Osteoblast (primary cell): ENCODE data around the gene CALD1. TPM values are rescaled to one million over a fixed set of nuclear protein-coding genes. Genes with fewer than 3 reads are reported as not detected.

Source experiments
- DNase-seq: peaks from one replicate; pipeline ENCODE4 v3.0.0; 2011; ENCODE audit warnings: low spot score, mixed read lengths; ENCODE audit not compliant: insufficient read length; ENCODE audit errors: missing footprints
- H2AFZ ChIP-seq: 2 replicates; pipeline ENCODE4 v1.6.0; 2011; ENCODE audit warnings: mild to moderate bottlenecking, low read length
- H3K27ac ChIP-seq: 2 replicates; pipeline ENCODE4 v1.5.1; 2011; ENCODE audit warnings: mild to moderate bottlenecking, low read depth, low read length, moderate library complexity
- H3K27me3 ChIP-seq: 2 replicates; pipeline ENCODE4 v1.6.0; 2012; ENCODE audit warnings: mild to moderate bottlenecking, control low read depth, inconsistent platforms, low read length, moderate library complexity; ENCODE audit not compliant: insufficient read depth
- H3K36me3 ChIP-seq: 2 replicates; pipeline ENCODE4 v1.5.1; 2011; ENCODE audit warnings: mild to moderate bottlenecking, low read length, control low read depth, moderate library complexity; ENCODE audit not compliant: insufficient read depth
- H3K4me1 ChIP-seq: 2 replicates; pipeline ENCODE4 v1.5.1; 2011; ENCODE audit warnings: mild to moderate bottlenecking, low read length, control low read depth, moderate library complexity; ENCODE audit not compliant: insufficient read depth
- H3K4me2 ChIP-seq: 2 replicates; pipeline ENCODE4 v1.6.0; 2011; ENCODE audit warnings: mild to moderate bottlenecking, low read length; ENCODE audit not compliant: insufficient read depth
- H3K4me3 ChIP-seq: fragments of 200-600 bp; sonication (generic); 3 replicates; pipeline ENCODE4 v1.5.1; 2012; ENCODE audit warnings: mild to moderate bottlenecking, low read length, inconsistent platforms; ENCODE audit not compliant: insufficient read depth
- H3K79me2 ChIP-seq: 2 replicates; pipeline ENCODE4 v1.6.0; 2012; ENCODE audit warnings: mild to moderate bottlenecking, low read length, control low read depth, inconsistent platforms; ENCODE audit not compliant: insufficient read depth
- H3K9me3 ChIP-seq: 2 replicates; pipeline ENCODE4 v1.5.1; 2011; ENCODE audit warnings: low read depth, low read length, control low read depth
- H4K20me1 ChIP-seq: 2 replicates; pipeline ENCODE4 v1.6.0; 2012; ENCODE audit warnings: mild to moderate bottlenecking, low read length, control low read depth; ENCODE audit not compliant: insufficient read depth
- total RNA-seq: library from RNA; depleted of rRNA; stranded (reverse); fragments of >200 nt; gene quantifications from 2 replicates; pipeline ENCODE4 v1.2.3, GENCODE V29; 2012
- TF ChIP-seq, protein P1 (sequence below): IDR thresholded peaks from 2 replicates; pipeline ENCODE4 v1.5.1; 2011; ENCODE audit warnings: mild to moderate bottlenecking, low read depth, low read length, moderate library complexity; ENCODE audit errors: extremely low read depth

CALD1 gene
- total RNA-seq, 1 donor = 1,123 TPM

DNA sequence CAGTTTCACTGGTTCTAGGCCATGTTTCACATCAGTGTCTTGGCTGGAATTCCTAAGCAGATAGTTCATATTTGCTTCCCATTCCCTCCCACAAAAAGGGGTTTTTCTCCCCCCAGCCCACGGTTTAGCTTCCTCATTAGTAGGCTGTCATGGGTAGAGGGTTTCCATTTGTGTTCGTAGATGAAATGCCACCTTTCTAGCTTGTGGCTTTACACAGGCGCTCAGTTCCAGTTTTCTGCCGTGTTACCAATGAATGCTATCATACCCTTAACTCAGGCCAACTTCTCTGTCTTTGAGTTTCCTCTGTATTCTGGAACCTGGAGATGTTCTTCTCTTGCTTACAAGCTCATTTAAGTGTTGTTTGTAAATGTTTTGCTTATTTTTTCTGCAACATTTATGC is 26.8 kb downstream of the CALD1 start:
- H2AFZ ChIP-seq = no peak overlapping the region
- H3K27ac ChIP-seq = no peak overlapping the region
- H3K27me3 ChIP-seq = no peaks in the 10 kb centered on the region
- TF ChIP-seq, protein P1, sequence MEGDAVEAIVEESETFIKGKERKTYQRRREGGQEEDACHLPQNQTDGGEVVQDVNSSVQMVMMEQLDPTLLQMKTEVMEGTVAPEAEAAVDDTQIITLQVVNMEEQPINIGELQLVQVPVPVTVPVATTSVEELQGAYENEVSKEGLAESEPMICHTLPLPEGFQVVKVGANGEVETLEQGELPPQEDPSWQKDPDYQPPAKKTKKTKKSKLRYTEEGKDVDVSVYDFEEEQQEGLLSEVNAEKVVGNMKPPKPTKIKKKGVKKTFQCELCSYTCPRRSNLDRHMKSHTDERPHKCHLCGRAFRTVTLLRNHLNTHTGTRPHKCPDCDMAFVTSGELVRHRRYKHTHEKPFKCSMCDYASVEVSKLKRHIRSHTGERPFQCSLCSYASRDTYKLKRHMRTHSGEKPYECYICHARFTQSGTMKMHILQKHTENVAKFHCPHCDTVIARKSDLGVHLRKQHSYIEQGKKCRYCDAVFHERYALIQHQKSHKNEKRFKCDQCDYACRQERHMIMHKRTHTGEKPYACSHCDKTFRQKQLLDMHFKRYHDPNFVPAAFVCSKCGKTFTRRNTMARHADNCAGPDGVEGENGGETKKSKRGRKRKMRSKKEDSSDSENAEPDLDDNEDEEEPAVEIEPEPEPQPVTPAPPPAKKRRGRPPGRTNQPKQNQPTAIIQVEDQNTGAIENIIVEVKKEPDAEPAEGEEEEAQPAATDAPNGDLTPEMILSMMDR = no peak
- peaks cover 66% of the 10 kb centered on the region for H3K36me3 ChIP-seq
- H3K9me3 ChIP-seq = no peaks in the 10 kb centered on the region
- H3K4me3 ChIP-seq = no peak overlapping the region
- H3K4me1 ChIP-seq = peaks cover 46% of the 10 kb centered on the region
- DNase-seq = no peak
- H4K20me1 ChIP-seq = peaks cover 81% of the 10 kb centered on the region
- H3K79me2 ChIP-seq = peaks cover 98% of the 10 kb centered on the region
- no peak overlapping the region for H3K4me2 ChIP-seq

DNA sequence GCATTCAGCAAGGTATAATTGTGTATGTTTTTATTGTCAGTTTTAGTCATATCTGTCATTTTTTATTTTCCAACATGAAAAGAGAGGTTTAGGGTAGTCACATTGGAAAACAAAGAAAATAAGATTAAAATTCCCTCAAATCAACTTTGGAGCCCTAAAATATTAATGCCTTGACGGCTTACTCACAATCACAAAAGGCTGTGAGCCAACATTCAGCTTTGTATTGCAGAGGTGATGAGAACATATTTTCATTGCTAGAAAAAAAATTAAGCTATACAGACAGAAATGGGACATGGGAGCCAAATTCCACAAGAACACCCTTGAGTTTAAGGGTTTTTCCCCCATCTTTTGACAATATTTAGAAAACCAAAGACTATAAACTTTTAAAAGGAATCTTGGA is 30.2 kb downstream of the CALD1 start:
- no peak for DNase-seq
- Histone ChIP-seq H3K27me3 (no peaks in the 10 kb centered on the region), H4K20me1 (peaks cover 92% of the 10 kb centered on the region), H3K79me2 (peaks cover 100% of the 10 kb centered on the region), H3K27ac (peak overlapping the region; percentile 27), H2AFZ (no peak overlapping the region), H3K4me1 (peaks cover 68% of the 10 kb centered on the region), H3K4me2 (no peak overlapping the region), H3K4me3 (no peak overlapping the region), H3K9me3 (no peaks in the 10 kb centered on the region), H3K36me3 (peaks cover 75% of the 10 kb centered on the region)
- TF ChIP-seq, protein P1 = no peak

DNA sequence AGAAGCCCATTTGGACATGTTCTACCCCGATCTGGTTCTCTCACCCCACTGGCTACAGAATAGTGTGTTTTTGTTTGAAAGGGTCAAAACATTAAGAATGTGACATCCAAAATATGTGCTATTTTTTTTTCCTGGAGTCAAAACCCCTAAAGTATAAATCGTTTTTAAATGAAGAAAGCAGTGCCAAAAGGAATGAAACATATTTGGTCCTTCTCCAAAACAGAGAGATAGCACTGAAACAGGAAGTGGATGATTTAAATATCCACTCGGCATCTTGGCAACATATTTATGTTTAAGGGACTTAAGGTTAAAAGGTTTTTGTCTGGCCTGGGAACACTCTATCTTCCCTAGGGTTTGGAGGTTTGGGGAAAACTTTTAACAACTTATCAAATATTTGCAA is 32.3 kb downstream of the CALD1 start:
- no peaks in the 10 kb centered on the region for H3K9me3 ChIP-seq
- H2AFZ ChIP-seq = no peak overlapping the region
- TF ChIP-seq, protein P1 = no peak
- peaks cover 100% of the 10 kb centered on the region for H3K79me2 ChIP-seq
- no peaks in the 10 kb centered on the region for H3K27me3 ChIP-seq
- H3K36me3 ChIP-seq = peaks cover 71% of the 10 kb centered on the region
- H3K4me2 ChIP-seq = peak overlapping the region; percentile 43
- no peak overlapping the region for H3K4me3 ChIP-seq
- peak overlapping the region; percentile 11 for H3K27ac ChIP-seq
- DNase-seq = no peak
- peaks cover 74% of the 10 kb centered on the region for H3K4me1 ChIP-seq
- H4K20me1 ChIP-seq = peaks cover 88% of the 10 kb centered on the region

DNA sequence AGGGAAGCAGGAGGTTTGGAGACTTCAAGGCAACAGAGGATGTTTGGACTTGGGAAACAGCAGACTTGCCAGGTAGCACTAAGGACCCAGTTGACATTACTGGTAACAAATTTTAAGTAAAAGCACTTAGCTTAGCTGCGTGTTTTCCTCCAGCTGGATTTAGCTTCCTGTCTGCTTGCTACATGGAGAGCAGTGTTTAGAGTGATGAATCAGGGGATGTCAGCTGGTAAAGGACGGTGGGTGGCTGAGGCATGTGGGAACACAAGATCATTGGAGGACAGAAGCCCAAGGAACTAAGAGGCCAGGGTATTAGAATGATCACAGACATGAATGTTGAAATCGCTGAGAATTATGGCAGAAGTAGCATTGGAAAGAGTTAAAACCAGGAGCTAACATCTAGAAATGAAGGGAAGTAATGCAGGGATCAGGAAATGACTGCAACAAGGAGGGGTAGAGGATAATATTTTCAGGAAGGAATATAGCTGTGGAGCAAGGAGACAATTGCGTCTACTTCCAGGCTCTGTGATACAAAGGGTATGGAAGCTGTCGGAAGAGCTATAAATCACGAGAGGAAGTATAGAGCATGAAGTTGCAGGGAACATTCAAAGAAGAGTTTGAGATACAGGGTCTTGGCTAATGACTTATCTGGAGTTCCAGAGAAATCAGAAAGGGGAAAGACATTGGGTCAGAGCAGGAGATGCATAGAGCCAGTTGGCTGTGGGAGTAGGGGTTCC is 34.4 kb downstream of the CALD1 start:
- H3K27me3 ChIP-seq = no peaks in the 10 kb centered on the region
- H3K9me3 ChIP-seq = no peaks in the 10 kb centered on the region
- H4K20me1 ChIP-seq = peaks cover 88% of the 10 kb centered on the region
- TF ChIP-seq, protein P1 = no peak
- H3K27ac ChIP-seq = peak overlapping the region; percentile 43
- peaks cover 68% of the 10 kb centered on the region for H3K4me1 ChIP-seq
- H2AFZ ChIP-seq = no peak overlapping the region
- H3K4me2 ChIP-seq = peak overlapping the region; percentile 14
- H3K36me3 ChIP-seq = peaks cover 84% of the 10 kb centered on the region
- DNase-seq = no peak
- no peak overlapping the region for H3K4me3 ChIP-seq
- H3K79me2 ChIP-seq = peaks cover 100% of the 10 kb centered on the region
